Loucy (cell line): ENCODE results near the gene BDKRB1.

Source experiments
- EZH2phosphoT487 ChIP-seq: fragments of 200-600 bp; IDR thresholded peaks from 2 replicates; pipeline ENCODE4 v1.6.1; 2018; ENCODE audit warnings: antibody characterized with exemption, mild to moderate bottlenecking, moderate library complexity, borderline replicate concordance
- TF ChIP-seq, protein P1 (sequence below): fragments of 200-600 bp; sonication (generic); conservative IDR thresholded peaks from 2 replicates; pipeline ENCODE4 v1.5.1; 2014; ENCODE audit warnings: mild to moderate bottlenecking, antibody characterized with exemption, low read length

DNA sequence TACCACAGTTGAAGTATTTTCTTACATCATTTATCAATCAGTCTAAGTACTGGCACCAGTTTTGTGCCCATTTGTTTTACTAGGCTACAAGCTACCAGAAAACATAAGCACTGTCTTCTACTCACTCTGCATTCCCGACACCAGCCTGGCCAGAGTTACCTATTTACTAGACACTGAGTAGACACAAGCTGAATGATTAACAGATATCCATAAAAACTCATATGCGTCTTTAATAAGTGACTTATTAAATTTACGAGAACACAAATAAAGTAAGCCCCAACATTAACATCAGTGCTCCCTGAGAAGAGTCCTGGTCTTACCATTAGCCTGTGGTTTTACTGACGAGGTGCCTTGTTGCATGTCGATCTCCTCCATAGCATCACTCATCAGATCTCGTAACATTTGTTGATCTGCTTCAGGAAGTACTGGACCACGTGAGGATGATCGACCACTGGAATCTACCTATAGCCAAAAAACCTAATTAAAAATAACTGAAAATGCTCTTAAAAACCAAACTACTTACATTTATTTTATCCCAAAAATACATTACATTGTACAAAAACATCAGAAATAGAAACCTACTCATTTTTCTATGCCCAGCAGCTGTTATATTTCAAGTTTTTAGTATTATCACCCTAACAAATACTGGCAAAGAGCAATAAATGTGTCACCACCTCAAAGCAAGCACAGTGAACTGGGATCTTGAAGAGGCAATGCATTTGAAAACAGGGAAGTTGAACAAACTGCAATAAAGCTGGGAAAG lies 53.3 kb downstream of the BDKRB1 start:
- TF ChIP-seq, protein P1, sequence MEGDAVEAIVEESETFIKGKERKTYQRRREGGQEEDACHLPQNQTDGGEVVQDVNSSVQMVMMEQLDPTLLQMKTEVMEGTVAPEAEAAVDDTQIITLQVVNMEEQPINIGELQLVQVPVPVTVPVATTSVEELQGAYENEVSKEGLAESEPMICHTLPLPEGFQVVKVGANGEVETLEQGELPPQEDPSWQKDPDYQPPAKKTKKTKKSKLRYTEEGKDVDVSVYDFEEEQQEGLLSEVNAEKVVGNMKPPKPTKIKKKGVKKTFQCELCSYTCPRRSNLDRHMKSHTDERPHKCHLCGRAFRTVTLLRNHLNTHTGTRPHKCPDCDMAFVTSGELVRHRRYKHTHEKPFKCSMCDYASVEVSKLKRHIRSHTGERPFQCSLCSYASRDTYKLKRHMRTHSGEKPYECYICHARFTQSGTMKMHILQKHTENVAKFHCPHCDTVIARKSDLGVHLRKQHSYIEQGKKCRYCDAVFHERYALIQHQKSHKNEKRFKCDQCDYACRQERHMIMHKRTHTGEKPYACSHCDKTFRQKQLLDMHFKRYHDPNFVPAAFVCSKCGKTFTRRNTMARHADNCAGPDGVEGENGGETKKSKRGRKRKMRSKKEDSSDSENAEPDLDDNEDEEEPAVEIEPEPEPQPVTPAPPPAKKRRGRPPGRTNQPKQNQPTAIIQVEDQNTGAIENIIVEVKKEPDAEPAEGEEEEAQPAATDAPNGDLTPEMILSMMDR: no peak
- no peak for TF ChIP-seq EZH2phosphoT487
